HepG2 (cell line): ENCODE results near the gene LRRC45. TPM values are rescaled to one million over a fixed set of nuclear protein-coding genes. Genes with fewer than 3 reads are reported as not detected.

Experiments used
- ATF1 ChIP-seq: IDR thresholded peaks from 2 replicates; pipeline ENCODE4 v1.6.1; 2016; ENCODE audit warnings: mild to moderate bottlenecking, control low read depth
- FOXO4 ChIP-seq: sonication (generic); formaldehyde crosslinking; conservative IDR thresholded peaks from 2 replicates; pipeline ENCODE4 v1.8.1; 2023; ENCODE audit warnings: missing genetic modification reagents
- MEIS1 ChIP-seq: sonication (generic); formaldehyde crosslinking; IDR thresholded peaks from 2 replicates; pipeline ENCODE4 v1.9.0; 2021; ENCODE audit warnings: mild to moderate bottlenecking, missing genetic modification reagents, moderate library complexity, borderline replicate concordance
- NFKB2 ChIP-seq: sonication (generic); formaldehyde crosslinking; IDR thresholded peaks from 2 replicates; pipeline ENCODE4 v1.4.0; 2020; ENCODE audit warnings: missing genetic modification reagents, borderline replicate concordance
- RAD21 ChIP-seq: fragments of 450-650 bp; formaldehyde crosslinking; IDR thresholded peaks from 2 replicates; pipeline ENCODE4 v1.5.0; 2020; ENCODE audit warnings: mild to moderate bottlenecking
- SMAD3 ChIP-seq: sonication (generic); formaldehyde crosslinking; IDR thresholded peaks from 2 replicates; pipeline ENCODE4 v1.4.0; 2020; ENCODE audit warnings: missing genetic modification reagents
- ZFYVE20 ChIP-seq: sonication (generic); formaldehyde crosslinking; IDR thresholded peaks from 2 replicates; pipeline ENCODE4 v1.8.0; 2023; ENCODE audit warnings: low read depth, mild to moderate bottlenecking, moderate library complexity, missing genetic modification reagents, borderline replicate concordance
- ZNF281 ChIP-seq: sonication (generic); formaldehyde crosslinking; IDR thresholded peaks from 2 replicates; pipeline ENCODE4 v1.4.0; 2020; ENCODE audit warnings: missing genetic modification reagents, borderline replicate concordance
- ZNF292 ChIP-seq: sonication (generic); formaldehyde crosslinking; IDR thresholded peaks from 2 replicates; pipeline ENCODE4 v1.8.1; 2022; ENCODE audit warnings: mild to moderate bottlenecking, low read depth, missing genetic modification reagents, borderline replicate concordance
- ZNF546 ChIP-seq: sonication (generic); formaldehyde crosslinking; conservative IDR thresholded peaks from 2 replicates; pipeline ENCODE4 v1.8.1; 2023; ENCODE audit warnings: mild to moderate bottlenecking, missing genetic modification reagents
- polyA plus RNA-seq, 8 experiments: library from polyadenylated mRNA; depleted of rRNA in 3 of 8; stranded (reverse) in 7 of 8; unstranded in 1 of 8; fragments of >200 nt; fragmentation: Illumina TruSeq in 4 of 8; extraction: Trizol in 4 of 8; gene quantifications; 2 replicates each; pipeline versions ENCODE4 v1.2.1 to v1.2.3, GENCODE V29; 2011 to 2016; ENCODE audit warnings: low read depth in 4 of 8, missing spikeins in 1 of 8, mixed read lengths in 1 of 8; ENCODE audit not compliant: insufficient read depth in 1 of 8
- total RNA-seq, 5 experiments: library from RNA; depleted of rRNA; stranded (reverse); fragments of >200 nt; fragmentation: Illumina TruSeq; extraction: Trizol; gene quantifications; 2 replicates each; pipeline ENCODE4 v1.2.3, GENCODE V29; 2016; ENCODE audit warnings: low read depth in 1 of 5
- TF ChIP-seq, protein P1 (sequence below): sonication (generic); formaldehyde crosslinking; IDR thresholded peaks from 2 replicates; pipeline ENCODE4 v1.5.0; 2020; ENCODE audit warnings: mild to moderate bottlenecking, missing genetic modification reagents, borderline replicate concordance
- TF ChIP-seq, protein P2 (sequence below): sonication (generic); formaldehyde crosslinking; IDR thresholded peaks from 2 replicates; pipeline ENCODE4 v1.5.1; 2020; ENCODE audit warnings: mild to moderate bottlenecking, missing genetic modification reagents

The LRRC45 gene
- total and polyA plus RNA-seq, 2 of the 13 experiments (the other 11 are each of a cell fraction or from before 2014, with no cell fraction given): 11.6 to 48.1 TPM

DNA sequence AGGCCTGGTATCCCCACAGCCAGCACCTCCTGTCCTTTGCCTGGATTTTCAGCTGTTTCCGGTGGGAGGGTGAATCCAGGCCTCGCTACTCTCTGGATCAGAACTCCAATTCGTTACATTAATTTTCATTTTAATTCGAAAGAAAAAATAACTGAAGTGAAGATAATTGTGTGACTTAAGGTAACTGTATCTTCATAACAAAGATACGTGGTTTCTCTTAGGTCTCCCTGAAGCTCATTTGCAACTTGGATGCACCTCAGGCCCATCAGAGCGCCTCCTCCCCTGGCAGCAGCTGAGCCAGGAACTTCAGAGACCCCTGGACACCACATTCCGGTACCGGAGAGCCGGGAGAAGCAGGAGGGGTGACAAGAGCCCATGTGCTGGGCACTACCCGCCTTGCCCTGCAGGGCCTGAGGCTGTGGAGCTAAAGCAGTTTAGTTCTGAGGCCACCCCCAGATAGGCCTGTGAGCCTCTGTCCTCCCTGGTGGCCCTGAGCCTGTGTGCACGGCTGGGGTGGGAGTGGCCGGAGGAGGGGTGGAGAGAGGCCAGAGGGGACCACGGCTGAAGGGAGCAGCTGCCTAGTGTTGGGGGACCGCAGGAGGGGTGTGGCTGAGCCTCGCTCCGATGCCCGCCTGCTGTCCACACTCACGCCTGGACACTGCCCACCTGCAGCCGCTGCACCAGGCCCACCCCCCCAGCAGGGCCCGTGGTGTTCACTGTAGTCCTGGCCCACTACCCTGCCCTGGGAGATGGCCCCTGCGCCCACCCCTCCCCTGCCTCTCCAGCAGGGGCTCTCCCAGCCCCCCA lies 53.9 kb downstream of the LRRC45 start (continued):
- TF ChIP-seq, protein P1, sequence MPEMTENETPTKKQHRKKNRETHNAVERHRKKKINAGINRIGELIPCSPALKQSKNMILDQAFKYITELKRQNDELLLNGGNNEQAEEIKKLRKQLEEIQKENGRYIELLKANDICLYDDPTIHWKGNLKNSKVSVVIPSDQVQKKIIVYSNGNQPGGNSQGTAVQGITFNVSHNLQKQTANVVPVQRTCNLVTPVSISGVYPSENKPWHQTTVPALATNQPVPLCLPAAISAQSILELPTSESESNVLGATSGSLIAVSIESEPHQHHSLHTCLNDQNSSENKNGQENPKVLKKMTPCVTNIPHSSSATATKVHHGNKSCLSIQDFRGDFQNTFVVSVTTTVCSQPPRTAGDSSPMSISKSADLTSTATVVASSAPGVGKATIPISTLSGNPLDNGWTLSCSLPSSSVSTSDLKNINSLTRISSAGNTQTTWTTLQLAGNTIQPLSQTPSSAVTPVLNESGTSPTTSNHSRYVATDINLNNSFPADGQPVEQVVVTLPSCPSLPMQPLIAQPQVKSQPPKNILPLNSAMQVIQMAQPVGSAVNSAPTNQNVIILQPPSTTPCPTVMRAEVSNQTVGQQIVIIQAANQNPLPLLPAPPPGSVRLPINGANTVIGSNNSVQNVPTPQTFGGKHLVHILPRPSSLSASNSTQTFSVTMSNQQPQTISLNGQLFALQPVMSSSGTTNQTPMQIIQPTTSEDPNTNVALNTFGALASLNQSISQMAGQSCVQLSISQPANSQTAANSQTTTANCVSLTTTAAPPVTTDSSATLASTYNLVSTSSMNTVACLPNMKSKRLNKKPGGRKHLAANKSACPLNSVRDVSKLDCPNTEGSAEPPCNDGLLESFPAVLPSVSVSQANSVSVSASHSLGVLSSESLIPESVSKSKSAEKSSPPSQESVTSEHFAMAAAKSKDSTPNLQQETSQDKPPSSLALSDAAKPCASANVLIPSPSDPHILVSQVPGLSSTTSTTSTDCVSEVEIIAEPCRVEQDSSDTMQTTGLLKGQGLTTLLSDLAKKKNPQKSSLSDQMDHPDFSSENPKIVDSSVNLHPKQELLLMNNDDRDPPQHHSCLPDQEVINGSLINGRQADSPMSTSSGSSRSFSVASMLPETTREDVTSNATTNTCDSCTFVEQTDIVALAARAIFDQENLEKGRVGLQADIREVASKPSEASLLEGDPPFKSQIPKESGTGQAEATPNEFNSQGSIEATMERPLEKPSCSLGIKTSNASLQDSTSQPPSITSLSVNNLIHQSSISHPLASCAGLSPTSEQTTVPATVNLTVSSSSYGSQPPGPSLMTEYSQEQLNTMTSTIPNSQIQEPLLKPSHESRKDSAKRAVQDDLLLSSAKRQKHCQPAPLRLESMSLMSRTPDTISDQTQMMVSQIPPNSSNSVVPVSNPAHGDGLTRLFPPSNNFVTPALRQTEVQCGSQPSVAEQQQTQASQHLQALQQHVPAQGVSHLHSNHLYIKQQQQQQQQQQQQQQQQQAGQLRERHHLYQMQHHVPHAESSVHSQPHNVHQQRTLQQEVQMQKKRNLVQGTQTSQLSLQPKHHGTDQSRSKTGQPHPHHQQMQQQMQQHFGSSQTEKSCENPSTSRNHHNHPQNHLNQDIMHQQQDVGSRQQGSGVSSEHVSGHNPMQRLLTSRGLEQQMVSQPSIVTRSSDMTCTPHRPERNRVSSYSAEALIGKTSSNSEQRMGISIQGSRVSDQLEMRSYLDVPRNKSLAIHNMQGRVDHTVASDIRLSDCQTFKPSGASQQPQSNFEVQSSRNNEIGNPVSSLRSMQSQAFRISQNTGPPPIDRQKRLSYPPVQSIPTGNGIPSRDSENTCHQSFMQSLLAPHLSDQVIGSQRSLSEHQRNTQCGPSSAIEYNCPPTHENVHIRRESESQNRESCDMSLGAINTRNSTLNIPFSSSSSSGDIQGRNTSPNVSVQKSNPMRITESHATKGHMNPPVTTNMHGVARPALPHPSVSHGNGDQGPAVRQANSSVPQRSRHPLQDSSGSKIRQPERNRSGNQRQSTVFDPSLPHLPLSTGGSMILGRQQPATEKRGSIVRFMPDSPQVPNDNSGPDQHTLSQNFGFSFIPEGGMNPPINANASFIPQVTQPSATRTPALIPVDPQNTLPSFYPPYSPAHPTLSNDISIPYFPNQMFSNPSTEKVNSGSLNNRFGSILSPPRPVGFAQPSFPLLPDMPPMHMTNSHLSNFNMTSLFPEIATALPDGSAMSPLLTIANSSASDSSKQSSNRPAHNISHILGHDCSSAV (CRISPR knock-in tag): no peak
- TF ChIP-seq MEIS1 (peak; percentile 46; the same call in 1 of the 2 replicates), ATF1 (CRISPR knock-in tag) (no peak), FOXO4 (CRISPR knock-in tag) (no peak), NFKB2 (CRISPR knock-in tag) (no peak), ZNF546 (CRISPR knock-in tag) (no peak), RAD21 (peak; percentile 56), ZNF292 (CRISPR knock-in tag) (no peak), ZFYVE20 (CRISPR knock-in tag) (0 out of 2 replicates have a peak, but pooled peaks have one; percentile 16), SMAD3 (CRISPR knock-in tag) (no peak), ZNF281 (CRISPR knock-in tag) (peak; percentile 16; the same call in 1 of the 2 replicates)
- TF ChIP-seq, protein P2, sequence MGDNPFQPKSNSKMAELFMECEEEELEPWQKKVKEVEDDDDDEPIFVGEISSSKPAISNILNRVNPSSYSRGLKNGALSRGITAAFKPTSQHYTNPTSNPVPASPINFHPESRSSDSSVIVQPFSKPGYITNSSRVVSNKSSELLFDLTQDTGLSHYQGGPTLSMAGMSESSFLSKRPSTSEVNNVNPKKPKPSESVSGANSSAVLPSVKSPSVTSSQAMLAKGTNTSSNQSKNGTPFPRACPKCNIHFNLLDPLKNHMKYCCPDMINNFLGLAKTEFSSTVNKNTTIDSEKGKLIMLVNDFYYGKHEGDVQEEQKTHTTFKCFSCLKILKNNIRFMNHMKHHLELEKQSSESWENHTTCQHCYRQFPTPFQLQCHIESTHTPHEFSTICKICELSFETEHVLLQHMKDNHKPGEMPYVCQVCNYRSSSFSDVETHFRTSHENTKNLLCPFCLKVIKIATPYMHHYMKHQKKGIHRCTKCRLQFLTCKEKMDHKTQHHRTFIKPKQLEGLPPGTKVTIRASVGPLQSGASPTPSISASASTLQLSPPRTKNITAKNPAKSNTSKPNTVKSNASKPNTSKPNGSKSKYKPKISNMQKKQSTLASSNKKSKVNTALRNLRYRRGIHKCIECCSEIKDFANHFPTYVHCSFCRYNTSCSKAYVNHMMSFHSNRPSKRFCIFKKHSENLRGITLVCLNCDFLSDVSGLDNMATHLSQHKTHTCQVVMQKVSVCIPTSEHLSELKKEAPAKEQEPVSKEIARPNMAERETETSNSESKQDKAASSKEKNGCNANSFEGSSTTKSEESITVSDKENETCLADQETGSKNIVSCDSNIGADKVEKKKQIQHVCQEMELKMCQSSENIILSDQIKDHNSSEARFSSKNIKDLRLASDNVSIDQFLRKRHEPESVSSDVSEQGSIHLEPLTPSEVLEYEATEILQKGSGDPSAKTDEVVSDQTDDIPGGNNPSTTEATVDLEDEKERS (CRISPR knock-in tag): no peak
